DOHH2 (cell line): Measurements from ENCODE around the gene HCN2.

ENCODE experiments used
- H3F3A ChIP-seq: fragments of 200-600 bp; sonication (generic), shearing (Covaris generic); 2 replicates; pipeline ENCODE4 v1.6.0; 2016; ENCODE audit warnings: antibody characterized with exemption, mild to moderate bottlenecking; ENCODE audit not compliant: control insufficient read depth, insufficient read depth
- H3K27ac ChIP-seq: fragments of 200-600 bp; sonication (generic); 2 replicates; pipeline ENCODE4 v1.5.1; 2014; ENCODE audit warnings: low read depth, mild to moderate bottlenecking, low read length, moderate library complexity
- H3K27me3 ChIP-seq: fragments of 200-600 bp; sonication (generic); 2 replicates; pipeline ENCODE4 v1.6.1; 2014; ENCODE audit warnings: mild to moderate bottlenecking, low read length, mixed read lengths; ENCODE audit not compliant: control insufficient read depth
- H3K36me3 ChIP-seq: fragments of 200-600 bp; sonication (generic); 2 replicates; pipeline ENCODE4 v1.6.1; 2014; ENCODE audit warnings: mild to moderate bottlenecking, low read length, moderate library complexity, mixed read lengths; ENCODE audit not compliant: control insufficient read depth
- H3K4me1 ChIP-seq: fragments of 200-600 bp; sonication (generic); 2 replicates; pipeline ENCODE4 v1.6.1; 2014; ENCODE audit warnings: mild to moderate bottlenecking, low read length, mixed read lengths; ENCODE audit not compliant: control insufficient read depth
- H3K4me2 ChIP-seq: fragments of 200-600 bp; sonication (generic); 2 replicates; pipeline ENCODE4 v1.6.0; 2014; ENCODE audit warnings: mild to moderate bottlenecking, low read length, moderate library complexity
- H3K4me3 ChIP-seq: fragments of 200-600 bp; sonication (generic); 2 replicates; pipeline ENCODE4 v1.5.1; 2014; ENCODE audit warnings: mild to moderate bottlenecking, low read length, mixed read lengths
- H3K79me2 ChIP-seq: fragments of 200-600 bp; sonication (generic); 2 replicates; pipeline ENCODE4 v1.6.1; 2014; ENCODE audit warnings: mild to moderate bottlenecking, low read length, mixed read lengths; ENCODE audit not compliant: control insufficient read depth
- H3K9me2 ChIP-seq: fragments of 200-600 bp; sonication (generic); replicated peaks from 2 replicates; pipeline ENCODE4 v1.6.1; 2014; ENCODE audit warnings: mild to moderate bottlenecking, low read length, mixed read lengths; ENCODE audit not compliant: control insufficient read depth
- H3K9me3 ChIP-seq: fragments of 200-600 bp; sonication (generic); 2 replicates; pipeline ENCODE4 v1.6.1; 2014; ENCODE audit warnings: antibody characterized with exemption, low read length, mixed read lengths; ENCODE audit not compliant: control insufficient read depth, insufficient read depth
- H4K20me1 ChIP-seq: fragments of 200-600 bp; sonication (generic); 2 replicates; pipeline ENCODE4 v1.6.0; 2014; ENCODE audit warnings: low read depth, mild to moderate bottlenecking, antibody characterized with exemption, low read length, moderate library complexity; ENCODE audit not compliant: control insufficient read depth, insufficient read depth
- EZH2phosphoT487 ChIP-seq: fragments of 200-600 bp; sonication (generic); IDR thresholded peaks from 2 replicates; pipeline ENCODE4 v1.6.1; 2017; ENCODE audit warnings: borderline replicate concordance, mild to moderate bottlenecking, antibody characterized with exemption, low read length, moderate library complexity, mixed read lengths
- TF ChIP-seq, protein P1 (sequence below): fragments of 200-600 bp; sonication (generic); IDR thresholded peaks from one replicate; pipeline ENCODE4 v1.5.1; 2014; ENCODE audit warnings: antibody characterized with exemption, mild to moderate bottlenecking, low read depth, low read length; ENCODE audit not compliant: poor library complexity, severe bottlenecking

HCN2 gene

GRCh38 chr19:662207-662961, 72.7 kb downstream of the HCN2 start:
- Histone ChIP-seq H3K9me2 (no peaks in the 10 kb centered on the region), H4K20me1 (peaks cover 30% of the 10 kb centered on the region), H3K27me3 (no peaks in the 10 kb centered on the region), H3K4me3 (peak overlapping the region; percentile 82), H3K27ac (peak overlapping the region; percentile 64), H3K4me1 (peaks cover 34% of the 10 kb centered on the region), H3K4me2 (peak overlapping the region; percentile 82), H3F3A (no peaks in the 10 kb centered on the region), H3K9me3 (no peaks in the 10 kb centered on the region), H3K79me2 (peaks cover 60% of the 10 kb centered on the region), H3K36me3 (peaks cover 52% of the 10 kb centered on the region)
- TF ChIP-seq EZH2phosphoT487 = no peak
- TF ChIP-seq, protein P1, sequence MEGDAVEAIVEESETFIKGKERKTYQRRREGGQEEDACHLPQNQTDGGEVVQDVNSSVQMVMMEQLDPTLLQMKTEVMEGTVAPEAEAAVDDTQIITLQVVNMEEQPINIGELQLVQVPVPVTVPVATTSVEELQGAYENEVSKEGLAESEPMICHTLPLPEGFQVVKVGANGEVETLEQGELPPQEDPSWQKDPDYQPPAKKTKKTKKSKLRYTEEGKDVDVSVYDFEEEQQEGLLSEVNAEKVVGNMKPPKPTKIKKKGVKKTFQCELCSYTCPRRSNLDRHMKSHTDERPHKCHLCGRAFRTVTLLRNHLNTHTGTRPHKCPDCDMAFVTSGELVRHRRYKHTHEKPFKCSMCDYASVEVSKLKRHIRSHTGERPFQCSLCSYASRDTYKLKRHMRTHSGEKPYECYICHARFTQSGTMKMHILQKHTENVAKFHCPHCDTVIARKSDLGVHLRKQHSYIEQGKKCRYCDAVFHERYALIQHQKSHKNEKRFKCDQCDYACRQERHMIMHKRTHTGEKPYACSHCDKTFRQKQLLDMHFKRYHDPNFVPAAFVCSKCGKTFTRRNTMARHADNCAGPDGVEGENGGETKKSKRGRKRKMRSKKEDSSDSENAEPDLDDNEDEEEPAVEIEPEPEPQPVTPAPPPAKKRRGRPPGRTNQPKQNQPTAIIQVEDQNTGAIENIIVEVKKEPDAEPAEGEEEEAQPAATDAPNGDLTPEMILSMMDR = no peak

GRCh38 chr19:662962-663681, 73.4 kb downstream of the HCN2 start, which contains the start of gene RNF126:
Gene RNF126 (minus strand): TSS chr19:663214. CDS start chr19:663121, 93 bp downstream.
- peak within 1 kb of the TSS; percentile 64 for H3K27ac ChIP-seq
- no peaks in the 10 kb centered on the region for H3F3A ChIP-seq
- TF ChIP-seq EZH2phosphoT487 = no peak
- TF ChIP-seq, protein P1 = no peak
- peaks cover 52% of the 10 kb centered on the region for H3K79me2 ChIP-seq
- peaks cover 45% of the 10 kb centered on the region for H3K36me3 ChIP-seq
- no peaks in the 10 kb centered on the region for H3K9me2 ChIP-seq
- H3K4me1 ChIP-seq = peaks cover 34% of the 10 kb centered on the region
- H3K27me3 ChIP-seq = no peaks in the 10 kb centered on the region
- no peaks in the 10 kb centered on the region for H3K9me3 ChIP-seq
- H4K20me1 ChIP-seq = peaks cover 27% of the 10 kb centered on the region
- H3K4me2 ChIP-seq = peak within 1 kb of the TSS; percentile 100
- peak within 1 kb of the TSS; percentile 88 for H3K4me3 ChIP-seq

DNA sequence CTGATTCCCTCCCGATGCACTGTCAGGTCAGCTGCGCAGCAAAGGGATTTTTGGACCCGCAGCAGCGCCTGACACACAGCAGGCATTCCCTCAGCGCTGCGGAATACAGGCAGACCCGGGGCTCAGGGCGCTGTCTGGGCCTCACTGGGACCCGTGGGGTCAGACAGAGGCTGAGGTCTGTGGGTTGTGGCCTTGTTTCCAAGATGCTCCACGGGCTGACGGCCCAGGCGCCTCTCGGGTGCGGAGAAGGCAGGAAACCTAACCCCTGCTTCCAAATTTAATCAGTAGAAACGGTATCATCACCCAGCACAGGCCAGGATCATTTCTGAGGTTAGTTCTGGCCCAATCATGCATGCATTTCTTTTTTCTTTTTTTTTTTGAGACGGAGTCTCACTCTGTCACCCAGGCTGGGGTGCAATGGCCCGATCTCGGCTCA, 74.0 kb downstream of the HCN2 start:
- Histone ChIP-seq H3K4me1 (peaks cover 34% of the 10 kb centered on the region), H3K9me3 (no peaks in the 10 kb centered on the region), H4K20me1 (peaks cover 22% of the 10 kb centered on the region), H3K27ac (peak overlapping the region; percentile 35; the same call in 1 of the 2 replicates), H3K79me2 (peaks cover 46% of the 10 kb centered on the region), H3K36me3 (peaks cover 39% of the 10 kb centered on the region), H3K9me2 (no peaks in the 10 kb centered on the region), H3K4me2 (peak overlapping the region; percentile 100), H3K4me3 (peak overlapping the region; percentile 88), H3F3A (no peaks in the 10 kb centered on the region), H3K27me3 (no peaks in the 10 kb centered on the region)
- TF ChIP-seq, protein P1 = no peak
- no peak for TF ChIP-seq EZH2phosphoT487
